CD4-positive, alpha-beta T cell treated with Interleukin-21 for 1 hour (primary cell): Measurements from ENCODE around the gene MNT.

Experiments used
- DNase-seq: peaks from one replicate; pipeline ENCODE4 v3.0.0-alpha.2; 2020

MNT gene

DNA sequence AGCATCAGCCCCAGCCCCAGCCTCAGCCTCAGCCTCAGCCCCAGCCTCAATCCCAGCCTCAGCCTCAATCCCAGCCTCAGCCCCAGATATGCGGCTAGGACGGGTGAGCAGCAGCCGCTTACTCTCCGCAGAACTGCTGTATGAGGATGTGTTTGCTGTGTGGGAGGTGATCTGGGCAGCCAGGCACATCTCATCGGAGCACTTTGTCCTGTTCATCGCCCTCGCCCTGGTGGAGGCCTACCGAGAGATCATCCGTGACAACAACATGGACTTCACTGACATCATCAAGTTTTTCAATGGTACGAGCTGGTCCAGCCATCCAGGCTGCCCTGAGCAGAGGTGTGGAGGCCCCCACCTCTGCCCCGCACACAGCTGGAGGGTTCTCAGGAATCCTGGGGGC lies 22.0 kb downstream of the MNT start:
- DNase-seq = no peak

DNA sequence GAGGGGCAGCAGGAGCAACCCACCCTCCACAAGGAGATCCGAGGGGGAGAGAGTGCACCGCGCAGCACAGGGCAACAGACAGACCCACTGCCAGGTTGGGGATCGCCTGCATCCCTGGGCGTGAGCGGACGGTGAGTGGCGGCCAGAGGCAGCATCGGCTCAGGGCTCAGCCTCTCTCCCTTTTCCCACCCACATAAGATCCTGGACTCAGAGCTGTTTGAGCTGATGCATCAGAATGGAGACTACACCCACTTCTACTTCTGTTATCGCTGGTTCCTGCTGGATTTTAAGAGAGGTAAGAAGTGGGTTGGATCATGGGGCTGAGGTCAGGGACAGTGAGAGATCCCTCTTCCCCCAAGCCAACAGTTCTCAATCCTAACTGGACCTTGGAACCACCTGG lies 23.2 kb downstream of the MNT start:
- DNase-seq = no peak

DNA sequence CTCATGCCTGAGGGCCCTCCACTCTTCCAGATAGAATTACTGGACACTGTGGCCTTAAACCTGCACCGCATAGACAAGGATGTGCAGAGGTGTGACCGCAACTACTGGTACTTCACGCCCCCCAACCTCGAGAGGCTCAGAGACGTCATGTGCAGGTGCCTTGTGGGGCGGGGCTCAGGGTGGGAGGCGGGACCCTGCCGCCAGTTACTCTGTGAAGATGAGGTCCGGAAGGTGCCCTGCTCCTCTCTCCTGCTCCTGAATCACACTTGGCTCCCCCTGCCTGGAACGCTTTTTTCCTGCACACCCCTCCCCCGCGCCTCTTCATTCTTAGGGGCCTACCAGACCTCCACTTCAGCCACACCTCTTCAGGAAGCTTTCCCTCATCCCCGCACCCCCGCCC lies 24.8 kb downstream of the MNT start:
- DNase-seq = no peak

DNA sequence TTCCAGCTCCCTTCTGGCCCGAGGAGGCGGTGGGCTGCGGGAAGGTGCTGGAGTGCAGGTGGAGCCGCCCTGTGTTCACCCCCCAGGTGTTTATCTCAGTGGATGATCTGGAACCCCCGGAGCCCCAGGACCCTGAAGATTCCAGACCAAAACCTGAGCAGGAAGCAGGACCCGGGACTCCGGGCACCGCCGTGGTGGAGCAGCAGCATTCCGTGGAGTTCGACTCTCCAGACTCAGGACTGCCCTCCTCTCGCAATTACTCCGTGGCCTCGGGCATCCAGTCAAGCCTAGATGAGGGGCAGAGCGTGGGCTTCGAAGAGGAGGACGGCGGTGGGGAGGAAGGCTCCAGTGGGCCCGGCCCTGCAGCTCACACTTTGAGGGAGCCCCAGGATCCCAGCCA lies 25.5 kb downstream of the MNT start:
- DNase-seq = no peak

DNA sequence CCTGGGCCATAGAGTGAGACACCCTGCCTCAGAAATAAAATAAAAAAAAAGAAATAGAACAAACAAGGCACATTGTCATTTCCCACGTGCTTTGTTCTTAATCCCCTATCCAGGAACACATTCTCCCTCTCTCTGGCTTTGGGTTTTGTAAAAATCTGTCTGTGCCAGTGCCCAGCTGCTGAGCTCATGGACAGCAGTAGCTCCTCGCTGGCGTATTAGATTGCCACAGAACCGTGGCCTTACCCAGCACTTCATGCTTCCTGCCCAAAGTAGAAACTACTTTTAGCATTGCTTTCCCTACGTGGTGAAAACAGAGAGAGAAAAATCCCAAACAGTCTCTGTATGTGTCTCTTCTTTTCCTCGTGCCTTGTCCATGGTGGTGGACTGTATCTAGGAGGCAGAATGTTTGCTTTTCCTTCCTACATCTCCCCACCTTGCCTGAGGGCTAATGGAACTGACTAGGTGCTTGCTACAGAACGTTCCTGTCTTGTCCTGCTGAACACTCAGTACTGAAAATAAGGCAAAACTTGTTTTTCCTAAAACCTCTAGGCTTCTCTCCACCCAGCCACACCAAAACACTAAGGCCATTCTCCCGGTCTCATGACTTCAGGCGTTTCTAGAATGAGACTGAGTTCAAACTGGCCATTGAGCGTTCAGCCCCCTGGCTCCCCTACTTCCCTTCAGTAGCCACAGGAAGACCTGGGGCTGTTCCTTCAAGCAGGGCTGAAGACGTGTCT lies 26.1 kb downstream of the MNT start:
- no peak for DNase-seq

DNA sequence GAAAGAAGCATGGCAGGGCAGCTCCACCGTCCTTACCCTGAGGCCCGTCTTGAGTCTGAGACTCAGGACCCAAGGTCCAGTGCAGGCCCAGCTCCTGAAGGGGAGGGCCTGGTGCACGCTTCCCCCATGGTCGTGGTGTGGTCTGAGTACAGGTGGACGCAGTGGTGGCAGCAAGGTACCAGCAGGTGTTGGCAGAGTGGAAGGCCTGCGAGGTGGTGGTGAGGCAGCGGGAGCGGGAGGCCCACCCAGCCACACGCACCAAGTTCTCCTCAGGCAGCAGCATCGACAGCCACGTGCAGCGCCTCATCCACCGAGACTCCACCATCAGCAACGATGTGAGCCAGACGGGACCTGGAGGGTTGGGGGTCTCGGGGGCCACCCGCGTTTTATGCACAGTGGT lies 27.7 kb downstream of the MNT start:
- DNase-seq = no peak

DNA sequence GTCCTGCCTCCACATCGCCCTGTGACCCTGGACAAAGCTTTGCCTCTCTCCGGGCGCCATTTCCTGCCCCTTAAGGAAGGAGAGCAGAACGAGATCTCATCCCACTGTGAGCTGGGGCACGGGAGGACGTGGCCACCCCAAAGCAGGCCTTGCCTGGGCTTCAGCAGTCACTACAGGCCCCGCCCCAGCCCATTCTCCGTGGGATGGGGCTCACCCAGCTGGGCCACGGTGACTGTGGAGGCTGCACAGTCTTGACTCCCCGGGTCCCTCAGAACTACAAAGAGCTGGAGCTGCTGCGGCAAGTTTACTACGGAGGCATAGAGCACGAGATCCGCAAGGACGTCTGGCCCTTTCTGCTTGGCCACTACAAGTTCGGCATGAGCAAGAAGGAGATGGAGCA lies 28.2 kb downstream of the MNT start:
- DNase-seq = no peak

DNA sequence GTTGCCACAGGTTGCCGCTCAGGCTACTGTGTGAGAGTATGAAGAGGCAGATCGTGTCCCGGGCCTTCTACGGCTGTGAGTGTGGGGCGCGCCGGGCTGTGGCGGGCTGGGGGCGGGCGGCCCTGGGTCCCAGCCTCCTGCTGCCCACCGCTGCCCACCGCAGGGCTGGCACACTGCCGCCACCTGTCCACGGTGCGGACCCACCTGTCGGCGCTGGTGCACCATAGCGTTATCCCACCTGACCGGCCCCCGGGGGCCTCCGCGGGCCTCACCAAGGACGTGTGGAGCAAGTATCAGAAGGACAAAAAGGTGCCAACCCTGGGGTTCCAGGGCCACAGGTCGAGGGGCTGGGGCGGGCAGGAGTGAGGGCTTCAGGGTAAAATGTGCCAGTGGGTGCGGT lies 28.7 kb downstream of the MNT start:
- DNase-seq = no peak

DNA sequence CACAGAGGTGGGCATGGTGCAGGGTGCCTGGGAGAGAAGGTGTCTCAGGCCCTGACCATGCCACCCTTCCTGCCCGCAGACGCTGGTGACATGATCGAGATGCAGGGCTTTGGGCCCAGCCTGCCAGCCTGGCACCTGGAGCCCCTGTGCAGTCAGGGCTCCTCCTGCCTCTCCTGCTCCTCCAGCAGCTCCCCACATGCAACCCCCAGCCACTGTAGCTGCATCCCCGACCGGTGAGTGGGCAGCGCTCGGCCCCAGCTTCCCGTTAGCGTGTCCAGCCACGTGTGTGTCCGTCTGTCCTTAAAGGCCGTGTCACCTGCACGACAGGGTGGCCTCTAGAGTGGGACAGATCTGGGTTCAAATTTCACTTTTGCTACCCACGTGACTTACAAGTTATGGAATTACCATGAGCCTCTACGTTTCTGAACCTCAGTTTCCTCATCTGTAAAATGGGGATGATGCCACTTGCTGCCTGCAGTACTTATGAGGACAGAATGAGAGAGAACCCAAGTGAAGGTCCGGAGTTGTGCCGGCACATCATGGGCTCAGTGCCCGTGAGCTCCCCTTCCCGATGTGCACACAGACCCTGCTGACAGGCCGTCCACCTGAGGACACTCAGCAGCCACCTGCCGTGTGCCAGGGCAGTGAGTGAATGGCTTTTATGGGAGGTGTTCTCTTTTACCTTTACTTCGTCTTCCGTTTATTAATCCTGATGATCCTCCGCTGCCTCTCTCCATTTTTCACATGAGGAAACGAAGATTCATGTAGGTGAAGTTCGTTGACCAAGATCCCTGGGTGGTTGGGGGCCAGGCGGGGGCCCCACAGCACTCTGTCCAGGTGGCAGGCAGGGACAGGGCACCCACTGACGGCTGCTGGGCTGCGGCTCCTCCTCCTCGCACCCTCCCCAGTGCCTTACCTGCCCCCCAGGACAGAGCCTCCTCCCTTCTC lies 29.4 kb downstream of the MNT start:
- no peak for DNase-seq

DNA sequence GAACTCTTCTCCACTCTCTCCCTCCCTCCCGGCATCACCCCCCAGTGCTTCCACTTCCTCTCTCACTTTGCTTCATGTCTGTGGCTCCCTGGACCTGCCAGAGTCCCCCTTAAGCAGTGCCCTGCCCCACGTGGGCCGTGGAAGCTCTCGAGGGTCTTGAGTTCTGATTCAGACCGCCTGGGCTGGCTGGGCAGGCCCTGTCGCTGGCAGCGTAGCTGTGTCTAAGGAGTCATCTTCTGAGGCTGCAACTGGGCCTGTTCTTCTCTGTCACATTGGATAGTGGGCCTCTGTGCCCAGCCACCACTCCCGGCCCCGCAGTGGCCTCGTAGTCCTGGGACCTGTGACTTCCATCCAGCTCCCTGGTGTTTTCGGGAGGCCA lies 30.7 kb downstream of the MNT start:
- DNase-seq = no peak

DNA sequence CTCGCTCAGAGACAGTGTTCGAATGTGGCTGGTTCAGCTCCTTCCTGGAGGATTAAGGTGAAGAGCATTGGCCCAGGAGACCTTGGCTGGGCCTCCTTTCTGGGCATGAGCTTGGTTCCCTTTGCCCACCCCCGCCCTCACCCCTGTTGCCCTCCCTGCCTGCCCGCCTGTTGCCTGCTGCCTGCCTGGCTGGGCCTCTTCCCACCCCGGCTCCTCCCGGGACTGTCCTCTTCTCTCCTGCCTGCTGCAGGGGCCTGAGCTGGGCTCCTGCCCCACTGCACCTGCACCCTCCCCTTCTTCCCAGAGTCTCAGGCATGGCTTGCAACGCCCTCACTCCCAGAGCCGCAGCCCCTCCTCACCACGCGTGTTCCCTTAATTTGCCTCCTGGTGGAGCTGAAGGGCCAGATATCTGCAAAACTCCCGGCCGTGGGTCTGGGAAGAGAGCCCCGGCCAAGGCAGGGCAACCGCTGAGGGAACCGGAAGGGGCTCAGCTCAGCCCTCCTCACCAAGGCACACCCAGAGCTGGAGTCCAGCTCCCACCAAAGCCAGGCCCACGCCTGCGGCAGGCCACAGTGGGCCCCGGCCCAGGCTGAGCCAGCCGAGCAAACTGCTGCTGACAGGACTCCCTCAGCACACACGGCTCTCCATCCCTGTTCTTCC lies 31.2 kb downstream of the MNT start:
- DNase-seq = no peak

DNA sequence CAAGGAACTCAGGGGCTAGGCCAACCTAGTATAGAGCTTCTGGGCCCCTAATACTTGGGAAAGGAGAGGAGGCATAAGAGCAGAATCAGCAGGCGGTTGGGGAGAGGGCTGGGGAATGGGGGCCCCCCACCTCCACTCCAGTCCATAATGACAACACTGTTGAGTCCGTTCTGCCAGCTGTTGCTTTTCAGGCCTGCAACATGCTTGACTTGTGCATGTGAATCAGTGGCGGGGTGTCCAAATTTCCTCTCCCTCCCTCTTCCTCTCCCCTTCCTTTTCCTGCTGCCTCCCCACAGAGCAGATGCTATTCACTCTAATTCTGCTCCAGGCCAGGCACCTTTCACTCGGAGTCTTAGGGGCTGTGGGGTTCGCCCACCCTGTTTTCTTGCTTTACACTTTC lies 31.8 kb downstream of the MNT start:
- DNase-seq = no peak

DNA sequence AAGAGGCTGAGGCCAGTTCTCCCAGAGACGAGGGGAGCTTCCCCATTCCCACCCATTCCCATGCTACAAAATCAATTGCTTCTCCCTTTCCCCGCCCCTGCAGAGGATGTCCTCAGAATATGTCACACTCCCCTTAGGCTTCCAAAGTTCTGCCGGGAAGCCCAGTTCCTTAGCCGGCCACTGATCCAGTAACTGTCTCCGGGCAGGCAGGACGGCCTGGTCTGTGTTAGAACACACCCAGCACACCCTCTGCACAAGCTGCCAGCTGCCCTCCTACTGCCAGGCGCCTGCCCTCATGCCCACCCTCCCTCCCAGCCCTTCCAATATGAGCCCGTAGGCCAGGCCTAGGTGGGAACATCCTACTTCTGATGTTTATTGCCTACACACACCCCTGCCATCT lies 32.5 kb downstream of the MNT start:
- no peak for DNase-seq

DNA sequence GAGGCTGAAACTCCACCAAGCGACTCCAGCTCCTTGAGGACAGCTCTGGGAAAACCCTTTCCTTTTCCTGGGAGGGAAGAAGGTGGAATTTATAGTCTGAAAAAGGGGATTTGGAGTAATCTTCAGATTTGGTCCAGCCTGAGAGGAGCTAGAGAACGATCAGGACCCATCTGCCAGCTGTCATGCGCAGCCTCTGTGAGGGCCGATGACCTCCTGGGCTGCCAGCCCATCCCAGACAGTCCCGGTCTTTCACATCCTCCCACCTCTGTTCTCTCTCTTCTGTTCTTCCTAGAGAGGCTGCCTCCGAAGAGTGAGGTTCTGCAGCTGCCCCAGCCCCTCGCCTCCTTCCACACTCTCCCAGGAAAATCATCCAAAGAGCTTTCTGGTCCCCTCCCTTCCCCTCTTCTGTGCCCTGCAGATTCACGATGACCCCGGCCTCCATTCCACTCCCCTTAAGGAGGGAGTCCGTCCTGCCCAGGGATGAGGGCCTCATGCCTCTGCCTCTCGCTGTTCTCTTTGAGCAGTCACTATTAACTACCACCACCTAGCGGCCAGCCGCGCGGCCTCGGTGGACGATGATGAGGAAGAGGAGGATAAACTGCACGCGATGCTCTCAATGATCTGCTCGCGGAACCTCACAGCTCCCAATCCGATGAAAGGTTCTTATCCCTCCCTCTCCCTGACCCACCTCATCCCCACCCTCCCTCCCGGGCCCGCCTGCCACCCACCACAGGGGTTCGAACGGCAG lies 33.9 kb downstream of the MNT start:
- no peak for DNase-seq

DNA sequence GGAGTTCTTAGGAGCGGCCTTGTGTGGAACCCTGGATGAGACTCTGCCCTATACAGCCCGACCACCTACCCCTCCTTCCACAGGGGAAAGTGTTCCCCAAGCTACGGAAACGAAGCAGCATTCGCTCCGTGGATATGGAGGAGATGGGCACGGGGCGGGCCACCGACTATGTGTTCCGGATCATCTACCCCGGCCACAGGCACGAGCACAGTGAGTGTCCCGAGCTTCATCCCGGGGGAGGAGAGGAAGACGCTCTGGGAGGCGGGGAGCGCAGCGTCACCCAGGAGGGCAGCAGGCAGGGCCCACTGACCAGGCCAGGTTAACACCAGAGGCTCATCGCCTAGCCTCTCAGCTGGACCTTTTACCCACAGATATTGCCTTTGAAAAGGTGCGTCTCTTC lies 35.7 kb downstream of the MNT start:
- DNase-seq = no peak

DNA sequence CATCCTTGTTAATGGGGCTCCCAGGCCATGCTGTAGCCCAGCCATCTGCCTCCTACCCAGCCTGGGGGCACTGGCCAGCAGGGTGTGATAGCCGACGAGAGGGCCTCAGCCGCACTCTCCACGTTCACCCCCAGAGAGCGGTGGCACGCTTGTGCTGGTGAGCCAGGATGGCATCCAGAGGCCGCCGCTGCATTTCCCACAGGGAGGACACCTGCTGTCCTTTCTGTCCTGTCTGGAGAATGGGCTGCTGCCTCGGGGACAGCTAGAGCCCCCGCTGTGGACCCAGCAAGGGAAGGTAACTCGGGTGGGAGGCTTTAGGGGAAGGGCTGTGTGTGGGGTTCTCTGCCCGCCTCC lies 36.1 kb downstream of the MNT start:
- no peak for DNase-seq

DNA sequence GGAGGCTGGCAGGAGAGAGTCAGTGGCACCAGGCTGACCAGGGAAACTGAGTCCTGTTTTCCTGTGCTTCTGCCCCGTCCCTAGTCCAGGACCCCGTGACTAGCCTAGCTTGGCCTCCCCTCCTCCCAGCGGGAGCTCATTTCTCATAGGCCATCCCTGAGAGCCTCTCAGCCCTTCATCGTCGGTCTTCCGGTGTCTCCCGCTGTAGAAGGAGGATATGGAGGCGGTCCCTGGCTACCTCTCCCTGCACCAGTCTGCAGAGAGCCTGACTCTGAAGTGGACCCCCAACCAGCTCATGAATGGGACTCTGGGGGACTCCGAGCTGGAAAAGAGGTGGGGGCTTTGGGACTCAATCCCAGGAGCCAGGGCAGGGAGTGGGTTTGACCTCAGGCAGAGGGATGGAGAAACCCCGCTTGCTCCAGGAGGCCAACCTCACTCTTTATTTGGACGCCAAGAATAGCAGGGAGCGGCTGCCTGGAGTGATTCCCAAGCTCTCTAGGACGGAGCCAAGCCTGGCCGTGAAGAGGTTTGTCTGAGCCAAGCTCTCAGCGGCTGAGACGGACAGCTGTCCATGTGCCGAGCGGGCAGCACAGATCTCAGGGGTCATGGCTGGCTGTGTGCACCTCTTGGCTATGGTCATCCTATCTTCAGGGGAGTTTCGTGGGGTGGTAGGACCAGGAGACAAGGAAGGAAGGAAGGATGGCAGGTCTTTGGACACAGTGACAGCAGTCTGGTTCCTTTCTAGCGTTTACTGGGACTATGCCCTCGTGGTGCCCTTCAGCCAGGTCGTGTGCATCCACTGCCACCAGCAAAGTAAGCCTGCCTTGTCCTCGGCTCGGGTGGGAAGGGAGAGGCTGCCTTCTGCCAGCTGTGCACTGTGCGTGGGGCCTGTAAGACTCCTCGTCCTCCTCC lies 36.8 kb downstream of the MNT start:
- no peak for DNase-seq

DNA sequence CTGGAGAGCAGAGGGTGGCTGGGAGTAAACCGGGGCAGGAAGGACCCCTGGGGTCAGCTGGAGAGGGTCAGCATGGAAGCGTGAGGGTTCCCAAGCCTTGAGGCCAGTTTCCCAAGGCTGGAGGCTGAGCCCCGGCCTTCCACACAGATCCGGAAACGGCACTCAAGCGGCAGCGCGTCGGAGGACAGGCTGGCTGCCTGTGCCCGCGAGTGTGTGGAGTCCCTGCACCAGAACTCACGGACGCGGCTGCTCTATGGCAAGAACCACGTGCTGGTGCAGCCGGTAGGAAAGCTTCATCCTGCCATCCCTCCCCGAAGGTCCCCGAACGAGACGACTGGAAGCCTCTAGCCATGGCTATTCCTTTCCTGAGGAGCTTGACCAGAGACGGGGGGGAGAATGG lies 37.5 kb downstream of the MNT start:
- no peak for DNase-seq

DNA sequence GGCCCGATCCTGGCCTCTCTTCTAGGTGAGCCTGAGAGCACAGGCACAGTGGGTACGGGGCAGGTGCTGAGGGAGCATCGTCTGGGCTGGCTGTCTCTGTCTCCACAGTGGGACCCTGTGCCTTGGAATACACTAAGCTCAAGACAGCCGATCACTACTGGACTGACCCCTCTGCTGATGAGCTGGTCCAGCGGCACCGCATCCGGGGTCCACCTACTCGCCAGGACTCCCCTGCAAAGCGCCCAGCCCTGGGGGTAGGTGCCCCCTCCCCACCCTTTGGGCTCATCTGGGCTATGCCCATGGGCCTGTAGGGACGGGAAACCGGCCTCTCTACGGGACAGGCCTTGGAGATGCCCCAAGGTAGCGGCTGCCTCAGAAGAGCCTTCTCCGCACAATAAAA lies 38.0 kb downstream of the MNT start:
- no peak for DNase-seq

DNA sequence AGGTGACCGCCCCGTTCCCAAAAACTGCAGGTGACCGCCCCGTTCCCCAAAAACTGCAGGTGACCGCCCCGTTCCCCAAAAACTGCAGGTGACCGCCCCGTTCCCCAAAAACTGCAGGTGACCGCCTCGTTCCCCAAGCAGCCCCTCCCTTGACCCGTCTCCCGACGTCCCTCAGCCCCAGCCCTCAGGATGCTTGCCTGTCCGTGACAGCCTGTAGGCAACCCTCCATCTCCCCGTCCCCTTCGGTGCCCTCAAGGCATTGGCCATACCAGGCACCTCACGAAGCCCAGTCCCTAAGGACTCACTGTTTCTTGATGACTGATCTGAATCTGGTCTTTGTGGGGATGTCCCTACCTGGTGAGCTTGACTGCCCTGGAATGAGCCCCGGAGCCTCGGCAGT lies 38.4 kb downstream of the MNT start:
- DNase-seq = no peak

DNA sequence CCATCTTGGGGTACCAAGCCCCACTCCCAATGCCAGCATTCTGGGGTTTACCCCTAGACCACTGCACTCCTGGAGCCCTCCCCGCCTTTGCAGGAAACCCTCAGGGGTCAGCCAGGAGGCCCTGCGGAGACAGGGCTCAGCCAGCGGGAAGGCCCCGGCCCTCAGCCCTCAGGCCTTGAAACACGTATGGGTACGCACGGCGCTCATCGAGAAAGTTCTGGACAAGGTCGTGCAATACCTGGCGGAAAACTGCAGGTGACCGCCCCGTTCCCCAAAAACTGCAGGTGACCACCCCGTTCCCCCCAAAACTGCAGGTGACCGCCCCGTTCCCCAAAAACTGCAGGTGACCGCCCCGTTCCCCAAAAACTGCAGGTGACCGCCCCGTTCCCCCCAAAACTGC lies 38.8 kb downstream of the MNT start:
- DNase-seq = no peak
